Lower leg skin (tissue), 4 donors: ENCODE results near the gene DGCR2. TPM values are rescaled to one million over a fixed set of nuclear protein-coding genes. Genes with fewer than 3 reads are reported as not detected.

Experiments
- DNase-seq, 2 donors: peaks; one replicate each; pipeline ENCODE4 v3.0.0-alpha.2; 2019; ENCODE audit warnings: low spot score in 2 of 2
- H3K4me3 ChIP-seq: fragments of 200-600 bp; sonication (generic); 2 replicates; pipeline ENCODE4 v1.5.1; 2017; ENCODE audit warnings: mild to moderate bottlenecking, low read depth; ENCODE audit not compliant: poor library complexity, severe bottlenecking
- POLR2A ChIP-seq, 2 donors: fragments of 450-650 bp; IDR thresholded peaks; one replicate each; pipeline ENCODE4 v1.6.1; 2016 to 2017; ENCODE audit warnings: antibody characterized with exemption in 2 of 2, mild to moderate bottlenecking in 1 of 2, moderate library complexity in 1 of 2
- WGBS, 2 donors: methylation state at CpG; one replicate each; pipeline ENCODE4 v1.1.5; 2018; 5-methylcytosine and 5-hydroxymethylcytosine counted together
- intact Hi-C: fragments of 100-400 bp; cut with DNase I; formaldehyde crosslinking; loops from one replicate; pipeline ENCODE4 v1.15.0; 2023; ENCODE audit warnings: low total_unique reads
- total RNA-seq, 4 donors: library from RNA; depleted of rRNA; stranded (reverse); fragments of >200 nt; gene quantifications; one replicate each; pipeline ENCODE4 v1.1.0, GENCODE V29; 2016
- TF ChIP-seq, protein P1 (sequence below), 3 donors: fragments of 450-650 bp; IDR thresholded peaks; one replicate each; pipeline ENCODE4 v1.5.1; 2016; ENCODE audit warnings: antibody characterized with exemption in 3 of 3, mild to moderate bottlenecking in 3 of 3, moderate library complexity in 2 of 3

Gene DGCR2
- total RNA-seq, 4 donors from 2014 or later: 88.7 to 142 (median 141) TPM

DNA sequence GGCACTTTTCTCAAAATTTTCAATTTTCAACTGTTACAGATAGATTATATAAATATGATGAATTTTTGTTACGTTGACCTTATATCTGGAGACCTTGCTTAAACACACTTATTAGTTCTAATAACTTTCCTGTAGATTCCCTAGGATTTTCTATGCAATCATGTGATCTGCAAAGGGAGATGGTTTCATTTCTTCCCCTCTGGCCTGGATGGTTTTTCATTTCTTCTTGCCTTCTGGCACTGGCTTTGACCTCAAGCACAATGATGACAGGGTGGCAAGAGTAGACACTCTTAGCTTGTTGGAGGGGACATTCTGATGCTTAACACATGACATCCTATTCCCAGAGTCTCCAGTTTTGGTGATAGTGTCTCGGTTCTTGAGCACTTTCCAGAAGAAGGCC is 75.9 kb downstream of the DGCR2 start:
- no peak for DNase-seq
- intact Hi-C loops: no loop called here
- TF ChIP-seq, protein P1, sequence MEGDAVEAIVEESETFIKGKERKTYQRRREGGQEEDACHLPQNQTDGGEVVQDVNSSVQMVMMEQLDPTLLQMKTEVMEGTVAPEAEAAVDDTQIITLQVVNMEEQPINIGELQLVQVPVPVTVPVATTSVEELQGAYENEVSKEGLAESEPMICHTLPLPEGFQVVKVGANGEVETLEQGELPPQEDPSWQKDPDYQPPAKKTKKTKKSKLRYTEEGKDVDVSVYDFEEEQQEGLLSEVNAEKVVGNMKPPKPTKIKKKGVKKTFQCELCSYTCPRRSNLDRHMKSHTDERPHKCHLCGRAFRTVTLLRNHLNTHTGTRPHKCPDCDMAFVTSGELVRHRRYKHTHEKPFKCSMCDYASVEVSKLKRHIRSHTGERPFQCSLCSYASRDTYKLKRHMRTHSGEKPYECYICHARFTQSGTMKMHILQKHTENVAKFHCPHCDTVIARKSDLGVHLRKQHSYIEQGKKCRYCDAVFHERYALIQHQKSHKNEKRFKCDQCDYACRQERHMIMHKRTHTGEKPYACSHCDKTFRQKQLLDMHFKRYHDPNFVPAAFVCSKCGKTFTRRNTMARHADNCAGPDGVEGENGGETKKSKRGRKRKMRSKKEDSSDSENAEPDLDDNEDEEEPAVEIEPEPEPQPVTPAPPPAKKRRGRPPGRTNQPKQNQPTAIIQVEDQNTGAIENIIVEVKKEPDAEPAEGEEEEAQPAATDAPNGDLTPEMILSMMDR (IDR thresholded peaks at IDR 0.05): no peak
- TF ChIP-seq POLR2A (IDR thresholded peaks at IDR 0.05): no peak
- H3K4me3 ChIP-seq: no peak overlapping the region
- WGBS, 2 donors: 95 to 99% methylated on average over 2 of the region's 2 CpGs

DNA sequence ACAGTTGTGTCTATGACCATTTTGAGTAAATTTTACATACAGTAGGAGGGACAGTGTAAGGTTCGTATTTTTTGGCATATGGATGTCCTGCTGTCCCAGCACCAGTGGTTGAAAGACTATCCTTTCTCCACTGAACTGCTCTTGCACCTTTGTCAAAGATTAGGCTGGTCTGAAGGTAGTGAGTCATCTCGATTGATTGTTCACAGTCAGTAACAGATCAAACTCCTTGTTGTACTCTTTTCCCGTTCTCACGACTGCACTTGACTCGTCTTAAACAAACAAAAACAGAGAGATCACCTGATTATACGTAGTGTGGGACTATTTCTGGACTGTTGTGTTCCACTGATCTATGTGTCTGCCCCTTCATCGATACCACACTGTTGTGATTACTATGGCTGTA is 77.1 kb downstream of the DGCR2 start:
- 88 to 91% methylated on average over 7 of the region's 7 CpGs for WGBS, 2 donors

DNA sequence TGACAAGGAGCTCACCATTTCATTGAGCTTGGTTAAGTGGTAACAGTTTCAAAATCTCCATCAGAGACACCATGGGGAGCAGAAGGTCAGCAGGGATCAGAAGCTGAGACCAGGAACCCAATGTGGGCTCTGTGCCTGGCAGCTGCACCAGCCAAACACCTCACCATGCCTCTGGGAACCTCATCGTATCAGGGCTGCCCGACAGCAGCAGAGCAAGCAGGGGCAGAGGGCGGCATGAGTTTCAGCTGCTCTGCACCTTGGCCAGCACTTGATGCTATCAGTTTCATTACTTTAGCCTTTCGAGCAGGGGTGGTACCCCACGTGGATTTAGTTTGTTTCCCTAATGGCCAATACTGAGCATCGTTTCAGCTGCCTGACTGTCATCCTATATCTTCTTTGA is 77.8 kb downstream of the DGCR2 start:
- no peak overlapping the region for H3K4me3 ChIP-seq
- 80 to 86% methylated on average over 6 of the region's 6 CpGs for WGBS, 2 donors
- intact Hi-C loops: no loop called here
- TF ChIP-seq, protein P1 (IDR thresholded peaks at IDR 0.05): no peak
- no peak for TF ChIP-seq POLR2A (IDR thresholded peaks at IDR 0.05)
- no peak for DNase-seq

More for the DNA sequence above, 77.1 kb downstream of the DGCR2 start:
- TF ChIP-seq POLR2A (IDR thresholded peaks at IDR 0.05): no peak
- TF ChIP-seq, protein P1 (IDR thresholded peaks at IDR 0.05): no peak
- no peak for DNase-seq
- intact Hi-C loops: no loop called here
- H3K4me3 ChIP-seq: no peak overlapping the region

DNA sequence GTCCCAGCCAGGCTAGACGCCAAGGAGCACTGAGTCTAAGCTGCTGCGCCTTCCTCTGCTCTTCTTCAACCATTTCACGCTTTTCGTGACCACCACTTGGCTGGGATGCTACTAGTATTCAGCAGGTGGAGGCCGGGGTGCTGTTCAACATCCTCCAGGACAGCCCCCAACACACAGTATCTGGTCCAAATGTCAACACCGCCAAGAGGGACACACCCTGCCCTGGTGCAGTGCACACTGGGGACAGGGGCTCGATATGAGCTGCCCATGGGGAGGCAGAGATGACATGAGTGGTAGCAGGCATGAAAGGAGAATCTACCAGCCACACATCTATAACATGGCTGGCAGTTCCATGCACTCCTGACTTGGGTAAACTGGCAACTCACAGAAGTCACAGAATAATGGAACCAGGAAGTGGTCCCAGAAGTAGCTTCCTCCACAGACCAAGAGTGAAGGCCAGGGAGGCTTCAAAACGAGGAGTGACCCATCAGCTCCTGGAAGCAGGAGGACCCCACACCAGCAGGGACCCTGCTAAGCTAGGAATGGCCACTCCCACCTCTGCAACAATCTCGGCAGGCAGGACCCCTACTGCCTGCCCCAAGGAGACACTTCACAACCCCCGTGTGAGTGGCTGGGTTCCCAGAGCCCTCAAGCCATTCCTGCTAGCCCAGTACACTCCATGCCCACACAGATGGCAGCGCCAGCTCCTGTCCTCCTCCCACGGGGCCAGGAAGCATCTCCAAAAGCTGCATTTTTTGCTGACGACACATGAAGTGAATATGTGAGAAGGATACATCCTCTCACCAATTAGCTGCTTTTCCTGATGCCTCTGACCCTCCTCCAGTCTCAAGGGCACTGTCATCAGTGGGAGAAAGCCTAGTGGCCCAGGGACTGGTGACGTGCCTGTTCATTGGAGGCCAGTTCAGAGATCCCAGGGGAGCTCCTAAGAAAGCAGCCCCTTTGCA is 78.8 kb downstream of the DGCR2 start:
- 72 to 76% methylated on average over 14 of the region's 14 CpGs for WGBS, 2 donors
- TF ChIP-seq POLR2A (IDR thresholded peaks at IDR 0.05): no peak
- intact Hi-C loops: no loop called here
- DNase-seq: no peak
- no peak overlapping the region for H3K4me3 ChIP-seq

DNA sequence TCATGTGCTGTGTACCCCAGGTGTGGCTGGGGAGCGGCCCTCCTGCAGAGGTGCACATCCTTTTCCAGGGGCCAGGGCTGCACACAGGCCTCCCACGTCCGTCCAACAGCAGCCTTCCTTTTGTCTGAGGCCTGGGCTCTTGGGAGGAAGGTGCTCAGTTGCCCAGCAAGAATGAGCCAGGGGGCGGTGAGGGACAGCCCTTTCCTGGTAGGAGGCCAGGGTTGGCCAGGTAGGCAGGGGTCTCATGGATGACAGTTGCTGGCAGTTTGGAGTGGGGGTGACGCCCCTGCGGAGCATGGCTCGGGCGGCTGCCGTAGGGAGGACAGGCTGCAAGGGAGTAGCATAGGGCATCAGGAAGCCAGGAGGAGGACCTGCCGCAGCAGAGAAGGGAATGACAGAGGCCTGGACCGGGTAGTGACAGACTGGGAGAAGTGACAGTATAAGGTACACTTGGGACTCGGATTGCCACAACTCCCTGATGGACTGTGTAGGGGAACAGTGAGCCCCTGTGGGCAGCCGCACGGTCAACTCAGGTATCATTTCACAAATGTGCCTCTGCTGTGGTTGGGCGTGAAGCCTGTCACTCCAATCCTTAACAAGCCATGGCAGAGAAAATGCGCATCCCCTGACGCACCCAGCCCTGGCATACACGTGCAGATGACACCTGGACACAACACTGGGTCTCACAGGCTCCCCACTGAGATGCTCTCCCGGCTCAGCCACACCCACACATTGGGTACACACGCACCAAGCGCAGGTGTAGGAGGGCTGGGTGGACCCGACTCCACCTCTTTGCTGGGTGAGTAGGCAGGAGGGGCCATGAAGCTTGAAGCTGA is 79.7 kb downstream of the DGCR2 start:
- H3K4me3 ChIP-seq: no peak overlapping the region
- WGBS, 2 donors: 80 to 86% methylated on average over 22 of the region's 22 CpGs
- intact Hi-C loops: no loop called here
- DNase-seq: no peak
- TF ChIP-seq POLR2A (IDR thresholded peaks at IDR 0.05): no peak
- TF ChIP-seq, protein P1 (IDR thresholded peaks at IDR 0.05): no peak

DNA sequence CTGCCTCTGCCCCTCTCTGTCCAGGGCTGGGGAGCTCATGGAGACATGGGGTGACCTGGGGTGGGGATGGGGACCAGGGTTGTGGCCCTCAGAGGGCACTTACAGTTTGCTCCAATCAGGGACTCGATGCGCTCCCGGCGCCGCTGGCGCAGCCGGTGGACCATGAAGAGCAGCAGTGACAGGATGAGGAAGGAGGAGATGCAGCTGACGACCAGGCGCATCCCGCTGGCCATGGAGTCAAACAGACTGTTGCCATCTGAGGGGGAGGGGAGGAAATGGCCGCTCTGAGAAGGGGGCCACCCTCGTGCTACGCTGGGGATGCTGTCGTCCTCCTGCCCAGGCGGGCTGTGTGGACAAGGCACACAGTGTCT is 80.5 kb downstream of the DGCR2 start:
- DNase-seq: no peak
- H3K4me3 ChIP-seq: no peak overlapping the region
- 92 to 95% methylated on average over 8 to 15 of the region's 15 CpGs for WGBS, 2 donors
- intact Hi-C loops: no loop called here
- TF ChIP-seq POLR2A (IDR thresholded peaks at IDR 0.05): no peak
- TF ChIP-seq, protein P1 (IDR thresholded peaks at IDR 0.05): no peak
